IPS-15b (cell line): ENCODE measurements around the gene CEMIP.

ENCODE experiments used
- H3K27me3 ChIP-seq: one replicate; pipeline ENCODE4 v1.6.1; 2013; ENCODE audit warnings: low read length; ENCODE audit not compliant: control insufficient read depth, insufficient read depth
- H3K36me3 ChIP-seq: one replicate; pipeline ENCODE4 v1.6.1; 2013; ENCODE audit warnings: low read length; ENCODE audit not compliant: control insufficient read depth, insufficient read depth
- H3K4me1 ChIP-seq: one replicate; pipeline ENCODE4 v1.6.1; 2013; ENCODE audit warnings: mild to moderate bottlenecking, low read length; ENCODE audit not compliant: control insufficient read depth, insufficient read depth
- H3K4me3 ChIP-seq: one replicate; pipeline ENCODE4 v1.5.1; 2013; ENCODE audit warnings: low read depth, low read length
- H3K9ac ChIP-seq: one replicate; pipeline ENCODE4 v1.6.1; 2013; ENCODE audit warnings: low read depth, mild to moderate bottlenecking, low read length
- H3K9me3 ChIP-seq: one replicate; pipeline ENCODE4 v1.6.1; 2013; ENCODE audit warnings: mild to moderate bottlenecking, low read length; ENCODE audit not compliant: control insufficient read depth, insufficient read depth

CEMIP gene

GRCh38 chr15:80789796-80790195, 10.6 kb downstream of the CEMIP start:
- no peak overlapping the region for H3K9ac ChIP-seq

GRCh38 chr15:80790236-80790635, 11.1 kb downstream of the CEMIP start:
- no peaks in the 10 kb centered on the region for H3K36me3 ChIP-seq
- H3K4me3 ChIP-seq: no peak overlapping the region
- H3K9ac ChIP-seq: no peak overlapping the region
- no peaks in the 10 kb centered on the region for H3K9me3 ChIP-seq
- no peaks in the 10 kb centered on the region for H3K4me1 ChIP-seq
- no peaks in the 10 kb centered on the region for H3K27me3 ChIP-seq

More at GRCh38 chr15:80789796-80790195, 10.6 kb downstream of the CEMIP start:
- Histone ChIP-seq H3K9me3 (no peaks in the 10 kb centered on the region), H3K4me1 (no peaks in the 10 kb centered on the region), H3K36me3 (no peaks in the 10 kb centered on the region), H3K27me3 (no peaks in the 10 kb centered on the region), H3K4me3 (no peak overlapping the region)

GRCh38 chr15:80791004-80791403, 11.8 kb downstream of the CEMIP start:
- Histone ChIP-seq H3K9ac (no peak overlapping the region), H3K4me3 (no peak overlapping the region), H3K4me1 (no peaks in the 10 kb centered on the region), H3K9me3 (no peaks in the 10 kb centered on the region), H3K36me3 (no peaks in the 10 kb centered on the region), H3K27me3 (no peaks in the 10 kb centered on the region)

GRCh38 chr15:80796407-80796806, 17.2 kb downstream of the CEMIP start:
- Histone ChIP-seq H3K27me3 (no peaks in the 10 kb centered on the region), H3K4me3 (no peak overlapping the region), H3K36me3 (no peaks in the 10 kb centered on the region), H3K4me1 (no peaks in the 10 kb centered on the region), H3K9me3 (no peaks in the 10 kb centered on the region), H3K9ac (no peak overlapping the region)

- H3K9ac ChIP-seq: no peak overlapping the region
- H3K36me3 ChIP-seq: no peaks in the 10 kb centered on the region
- no peaks in the 10 kb centered on the region for H3K4me1 ChIP-seq
- no peaks in the 10 kb centered on the region for H3K9me3 ChIP-seq
- no peaks in the 10 kb centered on the region for H3K27me3 ChIP-seq
- no peak overlapping the region for H3K4me3 ChIP-seq
These were observed 19.7 kb downstream of the CEMIP start for GRCh38 chr15:80798911-80799310.

- Histone ChIP-seq H3K9me3 (no peaks in the 10 kb centered on the region), H3K4me3 (no peak overlapping the region), H3K4me1 (no peaks in the 10 kb centered on the region), H3K36me3 (no peaks in the 10 kb centered on the region), H3K9ac (no peak overlapping the region), H3K27me3 (no peaks in the 10 kb centered on the region)
These were observed 20.9 kb downstream of the CEMIP start for GRCh38 chr15:80800067-80800466.

GRCh38 chr15:80801891-80802680, 22.9 kb downstream of the CEMIP start:
- Histone ChIP-seq H3K9ac (no peak overlapping the region), H3K4me3 (no peak overlapping the region), H3K9me3 (no peaks in the 10 kb centered on the region), H3K4me1 (no peaks in the 10 kb centered on the region), H3K36me3 (no peaks in the 10 kb centered on the region), H3K27me3 (no peaks in the 10 kb centered on the region)

GRCh38 chr15:80803580-80804525, 24.7 kb downstream of the CEMIP start:
- Histone ChIP-seq H3K27me3 (no peaks in the 10 kb centered on the region), H3K4me3 (no peak overlapping the region), H3K4me1 (no peaks in the 10 kb centered on the region), H3K9ac (no peak overlapping the region), H3K9me3 (no peaks in the 10 kb centered on the region), H3K36me3 (no peaks in the 10 kb centered on the region)

- Histone ChIP-seq H3K9me3 (no peaks in the 10 kb centered on the region), H3K36me3 (no peaks in the 10 kb centered on the region), H3K4me3 (no peak overlapping the region), H3K4me1 (no peaks in the 10 kb centered on the region), H3K27me3 (no peaks in the 10 kb centered on the region), H3K9ac (no peak overlapping the region)
These were observed 25.9 kb downstream of the CEMIP start for GRCh38 chr15:80804970-80805495.

GRCh38 chr15:80811781-80812315, 32.7 kb downstream of the CEMIP start:
- no peaks in the 10 kb centered on the region for H3K9me3 ChIP-seq
- H3K4me1 ChIP-seq: no peaks in the 10 kb centered on the region
- H3K9ac ChIP-seq: no peak overlapping the region
- no peaks in the 10 kb centered on the region for H3K27me3 ChIP-seq
- H3K4me3 ChIP-seq: no peak overlapping the region
- no peaks in the 10 kb centered on the region for H3K36me3 ChIP-seq

GRCh38 chr15:80815106-80815505, 35.9 kb downstream of the CEMIP start:
- Histone ChIP-seq H3K9me3 (no peaks in the 10 kb centered on the region), H3K9ac (no peak overlapping the region), H3K27me3 (no peaks in the 10 kb centered on the region)

More at GRCh38 chr15:80815106-80815505, 35.9 kb downstream of the CEMIP start:
- H3K4me1 ChIP-seq: no peaks in the 10 kb centered on the region
- no peaks in the 10 kb centered on the region for H3K36me3 ChIP-seq
- no peak overlapping the region for H3K4me3 ChIP-seq
